Measurements from ENCODE around the gene FAM120A. TPM values are rescaled to one million over a fixed set of nuclear protein-coding genes. Genes with fewer than 3 reads are reported as not detected.

FAM120A gene
- total and polyA plus RNA-seq, 2 of the 13 experiments (the other 11 are each of a cell fraction or from before 2014, with no cell fraction given): 41.3 to 44.4 TPM

GRCh38 chr9:93446073-93446472, 5.4 kb upstream of the FAM120A start:
- Histone ChIP-seq H4K20me1 (ENCODE audit: insufficient read depth, low read length) (no peaks in the 10 kb centered on the region), H3K79me2 (ENCODE audit: insufficient read depth, low read length) (peaks cover 13% of the 10 kb centered on the region), H3K36me3 (replicated peaks in 1 of 2; ENCODE audit: control insufficient read depth in 1 of 2, insufficient read depth in 2 of 2, low read length in 2 of 2) (peaks cover 4 to 27% of the 10 kb centered on the region in 2 experiments), H3K4me3 (replicated peaks in 1 of 3; ENCODE audit: insufficient read depth in 1 of 3, low read depth in 2 of 3, low read length in 3 of 3) (no peak overlapping the region), H3K9ac (ENCODE audit: insufficient read depth, low read depth, low read length) (no peak overlapping the region), H3K27ac (ENCODE audit: extremely low read length, insufficient read depth, low read length) (no peak overlapping the region), H3K4me2 (ENCODE audit: low read depth, low read length) (no peak overlapping the region), H3K27me3 (ENCODE audit: control insufficient read depth in 1 of 2, insufficient read depth in 2 of 2, low read length in 2 of 2) (no peaks in the 10 kb centered on the region; a peak in 1 of 5 replicates), H3K9me3 (ENCODE audit: low read length) (no peaks in the 10 kb centered on the region), H2AFZ (ENCODE audit: low read length) (no peak overlapping the region), H3K4me1 (ENCODE audit: insufficient read depth, low read length) (peaks cover 14% of the 10 kb centered on the region)
- BruUV-seq (replicated peaks): no TSS peak
- TF ChIP-seq HOXA7 (CRISPR knock-in tag; IDR thresholded peaks at IDR 0.05) (no peak), DBP (CRISPR knock-in tag; IDR thresholded peaks at IDR 0.05; ENCODE audit: not compliant biosample characterization) (no peak), DR1 (CRISPR knock-in tag; IDR thresholded peaks at IDR 0.05) (no peak), FOXA3 (CRISPR knock-in tag; IDR thresholded peaks at IDR 0.05) (no peak), EZH2 (conservative IDR thresholded peaks at IDR 0.05; ENCODE audit: low read depth, low read length) (no peak), ZNF747 (CRISPR knock-in tag; IDR thresholded peaks at IDR 0.05; ENCODE audit: borderline replicate concordance) (no peak), ZNF850 (CRISPR knock-in tag; conservative IDR thresholded peaks at IDR 0.05) (no peak), TAF15 (IDR thresholded peaks at IDR 0.05; ENCODE audit: low read depth, low read length, poor library complexity, severe bottlenecking) (no peak)
- ChIA-PET POLR2A (no interaction called here), CTCF (ENCODE audit: low intra/inter-chr PET ratio, low total read pairs) (no interaction called here)
- in situ Hi-C loops (cut with HindIII; ENCODE audit: extremely low pct_ligation_motif_present, low pct_unique_long_range_greater_than_20kb) (loop anchor here (25.0 kb wide), 1 partner anchor 284 kb away; no protein-coding TSS in a partner anchor), intact Hi-C loops (cut with micrococcal nuclease; ENCODE audit: unreplicated experiment) (no loop called here)
- FAIRE-seq: no peak
- no peak for ATAC-seq
- no peak for DNase-seq (ENCODE audit: low spot score)
- 96% methylated on average over 3 of the region's 3 CpGs for WGBS (ENCODE audit: low lambda C conversion rate)

- FAIRE-seq: no peak
- in situ Hi-C loops (cut with HindIII; ENCODE audit: extremely low pct_ligation_motif_present, low pct_unique_long_range_greater_than_20kb) (loop anchor here (25.0 kb wide), 1 partner anchor 285 kb away; no protein-coding TSS in a partner anchor), intact Hi-C loops (cut with micrococcal nuclease; ENCODE audit: unreplicated experiment) (no loop called here)
- H3K4me2 ChIP-seq (ENCODE audit: low read depth, low read length): no peak overlapping the region
- H3K9me3 ChIP-seq (ENCODE audit: low read length): no peaks in the 10 kb centered on the region
- ChIA-PET CTCF (ENCODE audit: low intra/inter-chr PET ratio, low total read pairs) (no interaction called here), POLR2A (no interaction called here)
- H3K4me3 ChIP-seq (replicated peaks in 1 of 3; ENCODE audit: insufficient read depth in 1 of 3, low read depth in 2 of 3, low read length in 3 of 3): no peak overlapping the region
- no peak overlapping the region for H2AFZ ChIP-seq (ENCODE audit: low read length)
- no peak for DNase-seq (ENCODE audit: low spot score)
- no peak overlapping the region for H3K9ac ChIP-seq (ENCODE audit: insufficient read depth, low read depth, low read length)
- peaks cover 22% of the 10 kb centered on the region for H3K79me2 ChIP-seq (ENCODE audit: insufficient read depth, low read length)
- peaks cover 14% of the 10 kb centered on the region for H3K4me1 ChIP-seq (ENCODE audit: insufficient read depth, low read length)
- H3K27me3 ChIP-seq (ENCODE audit: control insufficient read depth in 1 of 2, insufficient read depth in 2 of 2, low read length in 2 of 2): no peaks in the 10 kb centered on the region; a peak in 1 of 5 replicates
- BruUV-seq (replicated peaks): no TSS peak
- no peak for ATAC-seq
- H4K20me1 ChIP-seq (ENCODE audit: insufficient read depth, low read length): no peaks in the 10 kb centered on the region
- H3K36me3 ChIP-seq (replicated peaks in 1 of 2; ENCODE audit: control insufficient read depth in 1 of 2, insufficient read depth in 2 of 2, low read length in 2 of 2): peaks cover 4 to 27% of the 10 kb centered on the region in 2 experiments
- WGBS (ENCODE audit: low lambda C conversion rate): 98% methylated on average over 4 of the region's 4 CpGs
- no peak overlapping the region for H3K27ac ChIP-seq (ENCODE audit: extremely low read length, insufficient read depth, low read length)
- TF ChIP-seq MEIS2 (CRISPR knock-in tag; IDR thresholded peaks at IDR 0.05) (no peak), ZNF883 (CRISPR knock-in tag; IDR thresholded peaks at IDR 0.05; ENCODE audit: not compliant biosample characterization) (no peak), ZNF292 (CRISPR knock-in tag; IDR thresholded peaks at IDR 0.05; ENCODE audit: borderline replicate concordance, low read depth) (no peak), ZNF646 (CRISPR knock-in tag; IDR thresholded peaks at IDR 0.05) (no peak)
These were observed 3.8 kb upstream of the FAM120A start for GRCh38 chr9:93447655-93448054.

All from HepG2 (cell line).